ENCODE results near the gene CRIM1. TPM values are rescaled to one million over a fixed set of nuclear protein-coding genes. Genes with fewer than 3 reads are reported as not detected.

CRIM1 gene
- total and polyA plus RNA-seq, 2 of the 8 experiments (the other 6 are each of a cell fraction or from before 2014, with no cell fraction given), result 9.4 to 28.4 TPM

- FAIRE-seq, result no peak
- TF ChIP-seq RXRA (IDR thresholded peaks at IDR 0.05; ENCODE audit: insufficient read depth, low read depth, low read length) (no peak), HDAC6 (IDR thresholded peaks at IDR 0.05; ENCODE audit: low read depth, low read length) (no peak), ZNF274 (IDR thresholded peaks at IDR 0.05; ENCODE audit: borderline replicate concordance, extremely low read depth, low read length) (no peak), POLR2AphosphoS5 (IDR thresholded peaks at IDR 0.05; ENCODE audit: low read depth, low read length) (no peak), BRCA1 (IDR thresholded peaks at IDR 0.05; ENCODE audit: low read depth, low read length) (no peak), SP4 (IDR thresholded peaks at IDR 0.05; ENCODE audit: low read length) (no peak), JUN (IDR thresholded peaks at IDR 0.05; ENCODE audit: low read depth, low read length) (no peak), ASH2L (IDR thresholded peaks at IDR 0.05; ENCODE audit: low read length) (no peak), E2F6 (IDR thresholded peaks at IDR 0.05) (no peak), CTBP2 (IDR thresholded peaks at IDR 0.05; ENCODE audit: borderline replicate concordance, insufficient read depth, insufficient read length, low read length) (no peak), TEAD4 (IDR thresholded peaks at IDR 0.05; ENCODE audit: low read depth, low read length) (peak; percentile 90)
These were observed 12.3 kb downstream of the CRIM1 start for GRCh38 chr2:36367895-36368353.

More at GRCh38 chr2:36367895-36368353, 12.3 kb downstream of the CRIM1 start:
- H2BK5ac ChIP-seq (ENCODE audit: low read depth, low read length), result peak overlapping the region; percentile 76
- H4K8ac ChIP-seq (ENCODE audit: extremely low read depth, insufficient read depth, low read length), result no peak overlapping the region; the same call in 1 of the 2 replicates
- ChIA-PET POLR2A (ENCODE audit: partially characterized antibody) (interaction anchor here (1.0 to 4.3 kb wide), 3 partner anchors 10 to 93 kb away, joined by 3 to 16 read pairs (median 7); partner anchors contain the start of gene CRIM1), CTCF (ENCODE audit: partially characterized antibody) (interaction anchor here (0.7 to 2.0 kb wide), 10 partner anchors 8 to 140 kb away, joined by 3 to 5 read pairs (median 3); no protein-coding TSS in a partner anchor)
- H3K4ac ChIP-seq (replicated peaks; ENCODE audit: insufficient read length, low read depth, low read length), result peak overlapping the region; percentile 10
- no peak overlapping the region for H2BK120ac ChIP-seq (replicated peaks; ENCODE audit: low read depth, low read length)
- H2BK12ac ChIP-seq (ENCODE audit: low read depth, low read length), result peak overlapping the region; percentile 89
- no peak overlapping the region for H3K23ac ChIP-seq (ENCODE audit: insufficient read length)
- H3K79me2 ChIP-seq (ENCODE audit: control insufficient read depth in 1 of 2, insufficient read depth in 2 of 2, low read length in 2 of 2), result peaks cover 41 to 100% of the 10 kb centered on the region in 2 experiments
- peaks cover 14 to 48% (median 45%) of the 10 kb centered on the region in 4 experiments for H3K4me1 ChIP-seq (replicated peaks in 1 of 4; ENCODE audit: control insufficient read depth in 3 of 4, insufficient read depth in 4 of 4, low read length in 3 of 4)
- H3K36me3 ChIP-seq (ENCODE audit: control insufficient read depth in 2 of 4, insufficient read depth in 4 of 4, low read length in 3 of 4), result no peaks in the 10 kb centered on the region; a peak in 1 of 8 replicates
- no peak overlapping the region for H3K14ac ChIP-seq (ENCODE audit: insufficient read length)
- H3K4me2 ChIP-seq (ENCODE audit: insufficient read depth in 1 of 2, low read depth in 2 of 2, low read length in 2 of 2), result peak overlapping the region; percentile 55 to 69
- H4K20me1 ChIP-seq (replicated peaks in 1 of 2; ENCODE audit: control insufficient read depth in 1 of 2, insufficient read depth in 2 of 2, low read length in 2 of 2), result peaks cover 0 to 5% of the 10 kb centered on the region in 2 experiments
- H2BK15ac ChIP-seq (ENCODE audit: low read length), result peak overlapping the region; percentile 85
- H3K56ac ChIP-seq (replicated peaks; ENCODE audit: insufficient read length, low read depth, low read length), result no peak overlapping the region
- 0 out of 7 replicates have a peak overlapping the region, but pooled peaks of 1 of the 4 experiments have one; percentile 7 for H3K9ac ChIP-seq (replicated peaks in 1 of 4; ENCODE audit: extremely low read depth in 1 of 4, low read depth in 3 of 4, low read length in 3 of 4)
- H4K5ac ChIP-seq (ENCODE audit: insufficient read length, low read depth, low read length), result peak overlapping the region; percentile 32
- WGBS, 2 experiments (ENCODE audit: extremely low coverage in 1 of 2, insufficient coverage in 1 of 2, insufficient read length in 1 of 2, insufficient replicate concordance in 2 of 2, low coverage in 1 of 2, low lambda C conversion rate in 2 of 2, missing lambda C conversion rate in 1 of 2), result 29% methylated on average over 5 of the region's 5 CpGs; no CpG with 5 or more reads in 1 of the 2 experiments
- H2AK5ac ChIP-seq (ENCODE audit: low read depth, low read length), result peak overlapping the region; percentile 72; the same call in 1 of the 2 replicates
- H3K27ac ChIP-seq (ENCODE audit: low read depth, low read length), result peak overlapping the region; percentile 41; the same call in 1 of the 2 replicates
- H3K18ac ChIP-seq (ENCODE audit: extremely low read depth, low read length), result peak overlapping the region; percentile 73
- peak overlapping the region; percentile 82; the same call in 1 of the 2 replicates for H2BK20ac ChIP-seq (ENCODE audit: low read length)
- no peaks in the 10 kb centered on the region for H3K27me3 ChIP-seq (replicated peaks in 1 of 4; ENCODE audit: control insufficient read depth in 3 of 4, extremely low read depth in 1 of 4, insufficient read depth in 3 of 4, low read length in 3 of 4)
- H3K79me1 ChIP-seq (ENCODE audit: low read depth, low read length), result peaks cover 11% of the 10 kb centered on the region; the same call in 1 of the 2 replicates
- H2AFZ ChIP-seq (ENCODE audit: low read length), result no peak overlapping the region
- no peak for DNase-seq (ENCODE audit: low read depth in 1 of 2, low spot score in 2 of 2)
- H3K9me3 ChIP-seq (ENCODE audit: insufficient read depth in 2 of 2, low read depth in 1 of 2, low read length in 1 of 2), result no peaks in the 10 kb centered on the region
- peak overlapping the region; percentile 83 for H4K91ac ChIP-seq (replicated peaks; ENCODE audit: insufficient read length, low read length)
- H3K4me3 ChIP-seq (ENCODE audit: extremely low read depth in 1 of 4, insufficient read depth in 2 of 4, low read depth in 3 of 4, low read length in 4 of 4), result peak overlapping the region in 1 of 4 experiments; percentile 11; a peak in 1 of 8 replicates
- no peaks in the 10 kb centered on the region; the same call in 1 of the 2 replicates for H3K23me2 ChIP-seq (ENCODE audit: low read depth, low read length)
